NCI-H2029 treated with DMSO at 0.1 percent for 48 hours (cell line): ENCODE data around the gene NAV2.
"Not testable (repeated sequence)": the region's sequence is repeated elsewhere in the genome, so short reads cannot be mapped to it uniquely, and the experiment has no call there.

Experiments used
- DNase-seq: peaks from one replicate; lab custom pipeline; 2025; lab: John Stamatoyannopoulos, UW

The NAV2 gene

GRCh38 chr11:20058749-20059458 is 346.3 kb downstream of the NAV2 start:
- DNase-seq = no peak

GRCh38 chr11:20059587-20060021 is 347.0 kb downstream of the NAV2 start:
- no peak for DNase-seq

- no peak for DNase-seq
Measured at GRCh38 chr11:20060181-20060580, 347.5 kb downstream of the NAV2 start.

- no peak for DNase-seq
Measured at GRCh38 chr11:20060647-20061205, 348.1 kb downstream of the NAV2 start.

- DNase-seq = no peak
Measured at GRCh38 chr11:20061776-20062175, 349.1 kb downstream of the NAV2 start.

- DNase-seq = no peak
Measured at GRCh38 chr11:20064961-20065405, 352.3 kb downstream of the NAV2 start.

GRCh38 chr11:20065406-20065805 is 352.8 kb downstream of the NAV2 start:
- no peak for DNase-seq

- DNase-seq = no peak
Measured at GRCh38 chr11:20066013-20066782, 353.6 kb downstream of the NAV2 start.

- no peak for DNase-seq
Measured at GRCh38 chr11:20066783-20067156, 354.1 kb downstream of the NAV2 start.

GRCh38 chr11:20067665-20068064 is 355.0 kb downstream of the NAV2 start:
- DNase-seq = no peak

- DNase-seq = no peak
Measured at GRCh38 chr11:20068691-20069090, 356.1 kb downstream of the NAV2 start.

GRCh38 chr11:20070459-20070858 is 357.8 kb downstream of the NAV2 start:
- DNase-seq = peak; percentile 99

- DNase-seq = no peak
Measured at GRCh38 chr11:20075627-20076026, 363.0 kb downstream of the NAV2 start.

- no peak for DNase-seq
Measured at GRCh38 chr11:20078846-20079245, 366.2 kb downstream of the NAV2 start.

GRCh38 chr11:20080032-20080685 is 367.5 kb downstream of the NAV2 start:
- no peak for DNase-seq

GRCh38 chr11:20081336-20081735 is 368.7 kb downstream of the NAV2 start:
- DNase-seq = no peak

- not testable (repeated sequence) for DNase-seq
Measured at GRCh38 chr11:20083877-20084276, 371.2 kb downstream of the NAV2 start.

GRCh38 chr11:20084921-20085814 is 372.5 kb downstream of the NAV2 start:
- no peak for DNase-seq

- DNase-seq = no peak
Measured at GRCh38 chr11:20085918-20086317, 373.3 kb downstream of the NAV2 start.

- DNase-seq = no peak
Measured at GRCh38 chr11:20087118-20087521, 374.5 kb downstream of the NAV2 start.

- DNase-seq = no peak
Measured at GRCh38 chr11:20088397-20089225, 376.0 kb downstream of the NAV2 start.
